OCI-LY3 (cell line): ENCODE results near the gene KCNIP4.

ENCODE experiments used
- H2AFZ ChIP-seq: fragments of 200-600, 300-600 bp; shearing (Covaris generic); 2 replicates; pipeline ENCODE4 v1.6.0; 2014; ENCODE audit warnings: antibody characterized with exemption, low read depth, low read length
- H3K27ac ChIP-seq: fragments of 200-600, 300-600 bp; sonication (generic); 2 replicates; pipeline ENCODE4 v1.5.1; 2014; ENCODE audit warnings: mild to moderate bottlenecking, low read length, moderate library complexity, mixed read lengths
- H3K27me3 ChIP-seq: fragments of 200-600, 300-600 bp; sonication (generic); 2 replicates; pipeline ENCODE4 v1.6.1; 2014; ENCODE audit warnings: low read depth, low read length, mixed read lengths
- H3K36me3 ChIP-seq: fragments of 200-600, 300-600 bp; sonication (generic); replicated peaks from 2 replicates; pipeline ENCODE3; 2014; ENCODE audit warnings: low read depth, low read length, mixed read lengths
- H3K4me1 ChIP-seq: fragments of 300-600, 200-600 bp; sonication (generic); 2 replicates; pipeline ENCODE4 v1.6.1; 2014; ENCODE audit warnings: low read length, mixed read lengths
- H3K4me2 ChIP-seq: fragments of 200-600, 300-600 bp; sonication (generic); 2 replicates; pipeline ENCODE4 v1.6.1; 2014; ENCODE audit warnings: low read length, mixed read lengths
- H3K4me3 ChIP-seq: fragments of 300-600, 200-600 bp; sonication (generic); 2 replicates; pipeline ENCODE4 v1.5.1; 2014; ENCODE audit warnings: antibody characterized with exemption, mild to moderate bottlenecking, low read length, moderate library complexity
- H3K79me2 ChIP-seq: fragments of 300-600, 200-600 bp; shearing (Covaris generic); 2 replicates; pipeline ENCODE4 v1.6.1; 2014; ENCODE audit warnings: mild to moderate bottlenecking, low read length, mixed read lengths
- H3K9ac ChIP-seq: fragments of 300-600, 200-600 bp; shearing (Covaris generic); 2 replicates; pipeline ENCODE4 v1.6.0; 2014; ENCODE audit warnings: mild to moderate bottlenecking, low read length, moderate library complexity
- H3K9me3 ChIP-seq: fragments of 200-600, 300-600 bp; shearing (Covaris generic); 2 replicates; pipeline ENCODE4 v1.6.1; 2014; ENCODE audit warnings: low read length, mixed read lengths; ENCODE audit not compliant: insufficient read depth
- H4K20me1 ChIP-seq: fragments of 200-600, 300-600 bp; sonication (generic); 2 replicates; pipeline ENCODE4 v1.6.1; 2016; ENCODE audit warnings: low read length, mixed read lengths; ENCODE audit not compliant: insufficient read depth
- CTCF ChIP-seq: fragments of 200-600, 300-600 bp; sonication (generic); IDR thresholded peaks from 2 replicates; pipeline ENCODE4 v1.5.1; 2014; ENCODE audit warnings: antibody characterized with exemption, low read length, low read depth
- EZH2phosphoT487 ChIP-seq: fragments of 200-600 bp; shearing (Covaris generic); IDR thresholded peaks from 2 replicates; pipeline ENCODE4 v1.6.1; 2018; ENCODE audit warnings: antibody characterized with exemption, mixed run types, low read depth

KCNIP4 gene

GRCh38 chr4:21815651-21816377 is 132.8 kb downstream of the KCNIP4 start:
- no peaks in the 10 kb centered on the region for H4K20me1 ChIP-seq
- H3K9ac ChIP-seq: no peak overlapping the region
- H3K4me2 ChIP-seq: no peak overlapping the region
- no peak overlapping the region for H2AFZ ChIP-seq
- H3K27me3 ChIP-seq: no peaks in the 10 kb centered on the region
- no peak overlapping the region for H3K4me3 ChIP-seq
- H3K4me1 ChIP-seq: no peaks in the 10 kb centered on the region
- H3K79me2 ChIP-seq: no peaks in the 10 kb centered on the region
- no peak overlapping the region for H3K27ac ChIP-seq
- no peaks in the 10 kb centered on the region for H3K36me3 ChIP-seq
- H3K9me3 ChIP-seq: no peaks in the 10 kb centered on the region
- TF ChIP-seq CTCF (no peak), EZH2phosphoT487 (no peak)

DNA sequence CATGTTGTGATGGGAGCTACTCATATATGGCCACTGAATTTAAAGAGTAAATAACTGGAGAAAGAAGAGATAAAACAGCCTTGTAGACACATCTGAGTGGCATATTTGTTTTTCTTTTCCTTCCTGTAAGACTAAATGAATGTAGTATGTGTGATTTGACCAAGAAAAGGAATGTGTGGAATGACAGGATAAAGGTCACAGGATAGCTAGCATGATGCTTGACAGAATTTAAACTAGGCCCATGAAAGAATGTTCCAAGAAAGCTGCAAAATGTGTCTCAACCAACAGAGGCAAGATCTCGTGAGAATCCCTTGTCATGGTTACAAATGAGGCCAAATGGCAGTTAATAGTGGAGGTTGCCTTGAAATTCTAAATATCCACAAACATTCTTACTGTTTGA is 137.0 kb downstream of the KCNIP4 start:
- H2AFZ ChIP-seq: no peak overlapping the region
- TF ChIP-seq EZH2phosphoT487 (no peak), CTCF (no peak)

DNA sequence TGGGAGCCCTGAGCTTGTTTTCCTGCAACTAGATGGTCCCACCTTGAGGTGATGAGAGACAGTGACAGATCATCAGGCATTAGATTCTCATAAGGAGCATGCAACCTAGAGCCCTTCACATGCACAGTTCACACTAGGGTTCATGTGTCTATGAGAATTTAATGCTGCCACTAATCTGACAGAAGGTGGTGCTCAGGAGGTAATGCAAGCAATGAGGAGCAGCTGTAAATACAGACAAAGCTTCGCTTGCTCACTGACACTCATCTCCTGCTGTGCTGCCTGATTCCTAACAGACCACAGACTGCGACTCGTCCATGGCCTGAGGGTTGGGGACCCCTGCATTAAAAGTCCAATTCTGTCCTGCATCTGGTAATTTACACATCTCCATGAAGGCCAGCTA is 141.6 kb downstream of the KCNIP4 start:
- peak; percentile 24 for TF ChIP-seq CTCF
- TF ChIP-seq EZH2phosphoT487: no peak
- H3K27me3 ChIP-seq: no peaks in the 10 kb centered on the region
- no peaks in the 10 kb centered on the region for H3K79me2 ChIP-seq
- no peak overlapping the region for H3K27ac ChIP-seq
- H4K20me1 ChIP-seq: no peaks in the 10 kb centered on the region
- H3K4me2 ChIP-seq: no peak overlapping the region
- H3K9me3 ChIP-seq: no peaks in the 10 kb centered on the region
- no peaks in the 10 kb centered on the region for H3K4me1 ChIP-seq
- no peaks in the 10 kb centered on the region for H3K36me3 ChIP-seq
- no peak overlapping the region for H3K4me3 ChIP-seq
- H2AFZ ChIP-seq: no peak overlapping the region
- no peak overlapping the region for H3K9ac ChIP-seq

More for the DNA sequence above, 137.0 kb downstream of the KCNIP4 start:
- H3K79me2 ChIP-seq: no peaks in the 10 kb centered on the region
- no peak overlapping the region for H3K4me3 ChIP-seq
- H3K27ac ChIP-seq: no peak overlapping the region
- no peaks in the 10 kb centered on the region for H3K4me1 ChIP-seq
- no peaks in the 10 kb centered on the region for H3K36me3 ChIP-seq
- no peaks in the 10 kb centered on the region for H4K20me1 ChIP-seq
- H3K9me3 ChIP-seq: no peaks in the 10 kb centered on the region
- no peak overlapping the region for H3K9ac ChIP-seq
- H3K27me3 ChIP-seq: no peaks in the 10 kb centered on the region
- H3K4me2 ChIP-seq: no peak overlapping the region

DNA sequence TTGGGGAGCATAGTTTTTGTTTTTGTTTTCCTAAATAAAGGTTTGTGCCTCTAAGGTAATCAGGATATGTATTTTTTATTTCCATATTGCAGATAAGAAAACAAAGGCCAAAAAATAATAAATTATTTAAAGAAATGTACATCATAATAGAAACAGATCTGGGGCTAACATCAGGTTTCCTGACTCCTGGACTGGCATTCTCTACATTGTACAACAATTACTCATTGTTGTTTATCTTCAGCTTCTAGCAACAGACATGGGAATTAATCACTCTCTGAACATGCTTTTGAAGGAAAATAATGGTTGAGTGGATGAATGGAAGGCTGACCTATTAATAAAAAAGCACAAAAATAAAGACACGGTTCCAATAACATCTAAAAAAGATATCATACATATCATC is 146.2 kb downstream of the KCNIP4 start:
- Histone ChIP-seq H3K79me2 (no peaks in the 10 kb centered on the region), H3K36me3 (no peaks in the 10 kb centered on the region), H3K9ac (no peak overlapping the region), H3K27ac (no peak overlapping the region), H4K20me1 (no peaks in the 10 kb centered on the region), H3K4me2 (no peak overlapping the region), H3K27me3 (no peaks in the 10 kb centered on the region), H2AFZ (no peak overlapping the region), H3K4me3 (no peak overlapping the region), H3K9me3 (no peaks in the 10 kb centered on the region), H3K4me1 (no peaks in the 10 kb centered on the region)
- TF ChIP-seq CTCF (no peak), EZH2phosphoT487 (no peak)
